Cardiac atrium fibroblast (primary cell): ENCODE measurements around the gene FCGR3A. TPM values are rescaled to one million over a fixed set of nuclear protein-coding genes. Genes with fewer than 3 reads are reported as not detected.

Source experiments
- total RNA-seq: library from RNA; depleted of rRNA; stranded (reverse); fragments of >200 nt; gene quantifications from 2 replicates; pipeline ENCODE4 v1.2.3, GENCODE V29; 2015

FCGR3A gene
- not detected in 2 replicates for total RNA-seq

GRCh38 chr1:161549652-161550051, at the start of gene FCGR3A:
TSS of gene FCGR3A (minus strand) at chr1:161549818. CDS start at chr1:161549736, 82 bp downstream.

DNA sequence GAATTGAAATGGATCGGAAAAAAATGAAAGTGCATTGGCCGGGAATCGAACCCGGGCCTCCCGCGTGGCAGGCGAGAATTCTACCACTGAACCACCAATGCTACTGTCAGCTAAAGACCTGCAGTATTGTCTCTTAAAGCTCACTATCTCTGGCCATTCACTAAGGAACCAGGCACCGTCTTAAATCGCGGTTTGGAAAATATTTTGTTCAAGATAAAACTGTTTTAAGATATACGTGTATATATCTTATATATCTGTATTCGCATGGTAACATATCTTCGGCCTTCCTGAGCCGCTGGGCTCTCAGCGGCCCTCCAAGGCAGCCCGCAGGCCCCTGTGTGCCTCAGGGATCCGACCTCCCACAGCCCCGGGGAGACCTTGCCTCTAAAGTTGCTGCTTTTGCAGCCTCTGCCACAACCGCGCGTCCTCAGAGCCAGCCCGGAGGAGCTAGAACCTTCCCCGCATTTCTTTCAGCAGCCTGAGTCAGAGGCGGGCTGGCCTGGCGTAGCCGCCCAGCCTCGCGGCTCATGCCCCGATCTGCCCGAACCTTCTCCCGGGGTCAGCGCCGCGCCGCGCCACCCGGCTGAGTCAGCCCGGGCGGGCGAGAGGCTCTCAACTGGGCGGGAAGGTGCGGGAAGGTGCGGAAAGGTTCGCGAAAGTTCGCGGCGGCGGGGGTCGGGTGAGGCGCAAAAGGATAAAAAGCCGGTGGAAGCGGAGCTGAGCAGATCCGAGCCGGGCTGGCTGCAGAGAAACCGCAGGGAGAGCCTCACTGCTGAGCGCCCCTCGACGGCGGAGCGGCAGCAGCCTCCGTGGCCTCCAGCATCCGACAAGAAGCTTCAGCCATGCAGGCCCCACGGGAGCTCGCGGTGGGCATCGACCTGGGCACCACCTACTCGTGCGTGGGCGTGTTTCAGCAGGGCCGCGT, 25.5 kb downstream of the FCGR3A start, which contains the start of gene HSPA6:
TSS of gene HSPA6 (plus strand) at position 724 of the 925 bp plus-strand sequence. CDS start at position 843, 119 bp downstream.

Other genes starting within 250 kb of the FCGR3A start
- gene MPZ, start 239.8 kb downstream of the FCGR3A start, total RNA-seq: 0.90 and 1.1 TPM in 2 replicates
- gene SDHC, start 235.4 kb downstream of the FCGR3A start, total RNA-seq: 19.9 and 38.8 TPM in 2 replicates
- not detected in 2 replicates for gene CFAP126, start 181.9 kb downstream of the FCGR3A start, total RNA-seq
- not detected in 2 replicates for gene FCGR2A, start 44.4 kb downstream of the FCGR3A start, total RNA-seq
- 0.90 TPM in 1 of 2 replicates, not detected in the other for gene HSPA6, start 25.3 kb downstream of the FCGR3A start, total RNA-seq
- not detected in 2 replicates for gene FCGR3B, start 81.4 kb upstream of the FCGR3A start, total RNA-seq
- not detected in 2 replicates for gene FCGR2B, start 113.3 kb upstream of the FCGR3A start, total RNA-seq
- 2.3 TPM in 1 of 2 replicates, not detected in the other for gene FCRLA, start 157.4 kb upstream of the FCGR3A start, total RNA-seq
- gene FCRLB, start 171.7 kb upstream of the FCGR3A start, total RNA-seq: 0.18 and 1.8 TPM in 2 replicates
- 11.7 and 36.8 TPM in 2 replicates for gene DUSP12, start 200.0 kb upstream of the FCGR3A start, total RNA-seq
- gene ATF6, start 216.5 kb upstream of the FCGR3A start, total RNA-seq: 20.0 and 23.3 TPM in 2 replicates